Measurements from ENCODE around the gene KRTAP4-8.

DNA sequence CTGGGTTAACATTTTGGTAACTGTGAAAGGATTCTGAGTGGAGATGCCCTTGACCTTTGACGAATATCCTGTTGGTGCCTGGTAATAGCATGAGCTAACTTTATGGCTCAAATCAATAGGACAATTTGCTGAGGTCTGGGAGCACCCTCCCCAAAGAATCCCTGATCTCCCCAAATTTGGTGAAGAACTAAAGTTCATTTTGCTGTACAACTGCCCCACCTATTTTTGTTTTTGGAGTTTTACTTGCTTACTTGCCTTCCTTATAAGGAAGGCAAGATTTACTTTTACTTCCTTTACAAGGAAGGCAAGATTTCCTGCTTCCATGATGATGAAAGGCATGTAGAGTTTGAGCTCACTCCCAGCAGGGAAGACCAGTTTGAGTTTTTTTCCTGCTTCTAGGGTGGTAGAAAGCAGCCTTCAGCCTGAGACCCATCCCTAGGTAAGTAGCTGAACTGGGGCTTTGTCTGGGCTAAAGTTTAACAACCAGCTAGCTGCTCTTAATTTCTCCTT lies 10.1 kb upstream of the KRTAP4-8 start:
- TF ChIP-seq CTCF (IDR thresholded peaks at IDR 0.05) (no peak), POLR2A (IDR thresholded peaks at IDR 0.05) (no peak)

Data from right lobe of liver (tissue), 4 donors.